GOT3 (cell line): ENCODE results near the gene MACROD2.

Experiments
- DNase-seq: peaks from one replicate; lab custom pipeline; 2025; ENCODE audit warnings: mixed read lengths; lab: John Stamatoyannopoulos, UW

MACROD2 gene

DNA sequence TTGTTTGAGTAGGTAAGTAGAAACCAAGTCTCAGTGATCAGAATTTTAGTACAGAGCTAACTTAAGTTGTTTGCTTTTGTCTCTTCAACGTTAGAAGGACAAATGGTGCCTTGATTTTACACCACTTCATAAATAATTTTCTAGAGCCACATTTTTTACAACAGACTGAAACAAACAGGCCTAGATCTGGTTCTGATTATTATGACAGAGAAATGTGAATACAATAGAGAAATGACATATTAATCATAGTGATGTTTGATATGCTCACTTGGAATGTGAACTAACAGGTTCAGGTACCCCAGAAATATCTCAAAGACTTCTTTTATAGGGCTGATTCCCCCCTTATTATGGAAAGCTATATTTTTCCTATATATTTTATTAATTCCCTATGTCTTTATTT, 1817.4 kb downstream of the MACROD2 start:
- no peak for DNase-seq

GRCh38 chr20:15814360-15814759, 1819.0 kb downstream of the MACROD2 start:
- no peak for DNase-seq

- no peak for DNase-seq
These were observed 1819.6 kb downstream of the MACROD2 start for GRCh38 chr20:15814911-15815310.

- DNase-seq: no peak
These were observed 1822.0 kb downstream of the MACROD2 start for GRCh38 chr20:15817351-15817750.

DNA sequence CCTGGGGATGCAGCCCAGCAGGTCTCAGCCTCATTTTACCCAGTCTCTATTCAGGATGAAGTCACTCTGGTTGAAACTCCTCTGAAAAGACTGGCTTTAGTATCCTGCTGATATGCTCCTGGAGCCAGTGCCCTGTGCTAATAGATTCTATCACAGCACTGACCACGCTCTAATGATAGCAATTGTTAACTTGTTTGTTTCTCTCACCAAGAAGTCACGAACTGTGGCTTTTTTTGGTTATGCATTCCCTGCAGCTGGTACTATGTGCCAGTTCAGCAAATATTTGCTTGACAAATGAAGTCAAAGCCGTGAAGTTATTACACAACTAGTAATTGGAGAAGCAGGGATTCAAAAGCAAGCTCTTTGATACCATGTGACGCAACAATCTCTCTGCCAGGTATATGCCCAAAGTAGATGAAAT, 1823.3 kb downstream of the MACROD2 start:
- no peak for DNase-seq

DNA sequence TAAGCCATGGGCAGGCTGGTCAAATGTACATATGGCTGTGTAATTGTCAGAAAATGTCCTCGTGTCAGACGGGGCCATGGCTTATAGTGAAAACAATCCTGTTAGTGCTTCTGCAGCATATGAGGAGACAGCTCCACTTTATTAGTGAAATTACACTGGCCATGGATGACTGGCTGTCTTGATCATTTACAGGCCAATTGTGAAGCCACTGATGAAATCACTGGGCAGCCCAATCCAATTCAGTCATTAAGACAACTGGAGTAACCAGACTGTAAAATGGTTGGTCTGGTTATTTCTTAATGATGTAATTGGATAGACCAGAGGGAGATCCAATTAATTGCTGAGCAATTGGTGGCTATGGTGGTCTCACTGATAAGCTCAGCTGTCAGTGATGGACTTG, 1828.4 kb downstream of the MACROD2 start:
- DNase-seq: no peak

DNA sequence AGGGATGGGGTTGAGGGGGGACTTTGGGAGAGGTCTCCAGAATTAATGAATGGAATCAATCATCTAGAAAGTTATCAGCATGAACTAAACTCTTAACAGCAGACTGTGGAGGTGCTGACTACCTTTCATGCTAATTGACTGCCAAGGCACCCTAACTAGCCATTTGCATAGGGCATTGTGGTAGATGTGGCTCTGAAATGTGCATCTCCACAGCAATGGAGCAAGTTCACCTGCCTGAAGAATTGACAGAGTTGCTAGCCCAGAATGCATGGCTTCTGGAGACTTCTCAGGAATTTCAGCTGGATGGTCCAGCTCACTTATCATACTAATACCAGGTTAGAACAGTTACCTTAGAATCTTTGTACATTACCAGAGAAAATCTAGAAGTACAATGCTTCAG, 1832.3 kb downstream of the MACROD2 start:
- DNase-seq: no peak

GRCh38 chr20:15831201-15831600, 1835.9 kb downstream of the MACROD2 start:
- no peak for DNase-seq

- DNase-seq: no peak
These were observed 1837.2 kb downstream of the MACROD2 start for GRCh38 chr20:15832512-15832911.

DNA sequence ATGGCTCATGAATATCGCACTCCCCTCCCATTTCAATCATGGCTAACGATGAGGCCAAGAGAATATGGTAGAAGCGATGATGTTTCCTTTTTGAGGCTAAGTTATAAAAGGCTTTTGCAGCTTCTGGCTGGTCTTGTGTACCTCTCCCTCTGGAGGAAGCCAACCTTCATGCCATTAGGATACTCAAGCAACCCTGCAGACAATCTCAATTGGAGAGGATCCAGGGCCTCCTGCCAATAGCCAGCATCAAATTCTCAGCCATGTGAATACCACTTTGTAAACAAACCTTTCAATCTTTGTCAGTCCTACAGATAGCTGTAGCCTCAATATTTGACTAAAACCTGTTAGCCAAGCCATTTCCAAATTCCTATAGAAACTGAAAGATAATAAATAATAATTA, 1839.5 kb downstream of the MACROD2 start:
- no peak for DNase-seq

- DNase-seq: no peak
These were observed 1840.5 kb downstream of the MACROD2 start for GRCh38 chr20:15835811-15836210.

GRCh38 chr20:15836634-15837033, 1841.3 kb downstream of the MACROD2 start:
- DNase-seq: no peak

DNA sequence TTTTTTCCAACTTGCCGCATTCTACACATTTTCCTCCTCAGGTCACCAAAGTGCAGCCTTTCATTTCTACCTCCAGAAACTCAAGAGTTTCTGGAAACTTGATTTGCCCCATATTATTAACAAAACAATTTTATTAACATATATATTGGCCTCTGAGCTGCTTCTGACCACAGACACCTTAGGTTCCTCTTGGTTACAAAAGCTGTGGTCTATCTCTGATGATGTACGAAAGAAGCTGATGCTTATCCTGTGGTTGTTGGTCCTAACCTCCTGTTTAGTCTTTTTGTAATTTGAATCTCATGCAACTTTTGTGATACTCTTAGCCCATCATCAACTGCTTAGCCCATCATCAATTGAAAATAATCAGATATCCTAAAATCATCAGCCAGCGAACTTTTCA, 1842.2 kb downstream of the MACROD2 start:
- DNase-seq: no peak

DNA sequence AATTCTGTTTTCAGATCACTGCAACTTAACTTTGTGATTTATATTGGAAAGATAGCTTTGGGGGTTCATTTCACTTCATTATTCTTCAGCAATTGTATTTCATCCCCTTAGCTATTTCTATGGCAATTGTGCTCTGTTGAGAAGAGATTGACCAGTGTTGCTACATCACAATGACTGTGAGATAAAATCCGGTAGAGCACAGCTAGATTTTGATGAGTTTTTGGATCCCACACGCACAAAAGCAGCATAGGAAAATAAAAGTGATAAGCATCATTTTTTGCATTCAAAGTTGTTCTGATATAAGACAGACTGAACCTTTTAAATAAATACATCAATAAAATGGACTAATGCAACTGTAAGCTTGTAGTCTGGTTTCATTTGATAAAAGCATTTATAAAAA, 1843.2 kb downstream of the MACROD2 start:
- DNase-seq: no peak

DNA sequence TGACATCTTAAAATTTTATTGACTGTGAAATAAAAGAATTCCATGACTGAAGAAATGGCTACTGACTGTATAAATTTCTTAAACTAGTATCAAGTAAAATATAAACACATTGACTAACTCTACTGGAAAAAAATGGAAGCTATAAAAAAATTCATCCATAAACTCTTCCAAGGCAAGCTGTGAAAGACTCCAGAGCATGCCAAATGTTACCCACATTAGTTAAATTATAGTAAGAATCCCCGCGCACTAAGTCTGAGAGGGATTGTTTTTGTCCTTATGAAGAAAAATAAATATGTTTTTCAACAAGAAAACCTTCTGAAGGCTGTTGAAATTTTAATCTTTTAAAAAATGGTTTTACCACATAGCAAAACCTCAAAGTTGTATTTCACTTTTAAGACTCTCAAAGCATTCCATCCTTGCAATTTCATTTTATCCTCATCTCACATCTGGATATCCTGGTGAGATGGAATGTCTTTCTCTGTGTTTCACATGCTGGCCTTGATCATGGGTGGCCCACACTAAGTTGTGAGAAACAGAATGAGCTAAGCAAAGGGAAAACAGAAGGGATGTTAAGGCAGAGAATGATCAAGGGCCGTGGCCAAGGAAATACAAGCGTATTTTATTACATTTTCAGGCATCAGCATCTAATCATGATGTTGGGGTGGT, 1845.5 kb downstream of the MACROD2 start:
- no peak for DNase-seq

DNA sequence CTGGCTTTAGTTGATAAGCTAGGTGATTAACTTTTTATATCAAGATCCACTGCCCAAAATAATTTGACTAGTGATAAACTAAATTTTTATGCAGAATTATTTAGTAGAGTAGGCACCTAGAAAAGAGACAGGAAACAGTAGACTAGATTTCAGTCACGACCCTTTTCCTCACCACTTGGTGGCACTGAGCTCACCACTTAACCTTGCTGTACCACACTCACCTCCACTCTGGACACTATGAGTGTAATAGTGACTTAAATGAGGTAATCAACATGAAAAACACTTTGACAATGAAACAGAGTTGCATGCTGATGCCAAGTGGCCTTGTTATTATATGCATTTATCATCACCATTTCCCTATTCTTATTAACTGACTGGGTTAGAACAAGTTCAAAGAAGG, 1847.6 kb downstream of the MACROD2 start:
- DNase-seq: no peak

DNA sequence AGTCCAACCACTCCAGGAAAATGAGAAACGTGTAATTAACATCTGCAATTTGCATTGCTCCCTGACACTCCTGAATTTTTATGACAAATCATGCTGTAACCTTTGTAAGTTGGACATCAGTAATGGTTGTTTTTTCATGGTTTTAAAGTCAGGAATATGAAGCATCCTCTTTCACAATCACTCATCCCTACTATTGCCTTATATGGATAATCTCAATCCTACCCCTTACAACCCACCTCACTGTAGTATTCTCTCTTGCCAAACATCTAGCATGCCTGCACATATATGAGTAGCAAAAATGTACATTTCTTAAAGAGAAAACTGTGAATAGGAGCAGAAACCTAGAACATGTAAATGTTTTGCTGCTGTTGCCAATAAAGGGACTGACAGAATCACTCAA, 1848.5 kb downstream of the MACROD2 start:
- DNase-seq: no peak

DNA sequence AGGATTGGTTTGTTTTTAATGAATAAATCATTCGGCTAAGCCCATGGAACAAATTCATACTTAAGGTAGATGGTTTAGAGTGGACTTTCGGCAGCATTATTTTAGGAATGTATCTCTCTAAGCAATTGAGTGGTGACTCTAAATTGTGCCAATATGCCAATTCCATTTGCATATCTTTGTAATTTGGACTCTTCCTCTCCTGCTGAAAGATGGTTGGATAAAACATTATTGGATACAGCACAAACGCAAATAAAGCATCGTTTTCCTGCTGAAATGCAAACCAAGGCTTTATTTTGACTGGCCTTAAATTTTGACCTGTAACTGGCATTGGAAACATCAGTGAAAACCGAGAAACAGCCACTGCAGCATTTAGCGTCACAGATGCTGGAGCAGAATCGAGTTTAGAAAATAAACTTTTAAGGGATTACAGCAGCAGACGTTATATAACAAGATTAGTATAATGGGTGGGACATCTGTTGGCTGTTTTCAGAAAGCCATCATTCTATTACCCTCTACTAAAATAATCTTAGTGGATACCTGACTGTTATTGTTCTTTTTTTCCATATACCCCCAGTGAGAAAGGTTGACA, 1852.0 kb downstream of the MACROD2 start:
- DNase-seq: no peak

GRCh38 chr20:15848126-15848525, 1852.8 kb downstream of the MACROD2 start:
- no peak for DNase-seq

DNA sequence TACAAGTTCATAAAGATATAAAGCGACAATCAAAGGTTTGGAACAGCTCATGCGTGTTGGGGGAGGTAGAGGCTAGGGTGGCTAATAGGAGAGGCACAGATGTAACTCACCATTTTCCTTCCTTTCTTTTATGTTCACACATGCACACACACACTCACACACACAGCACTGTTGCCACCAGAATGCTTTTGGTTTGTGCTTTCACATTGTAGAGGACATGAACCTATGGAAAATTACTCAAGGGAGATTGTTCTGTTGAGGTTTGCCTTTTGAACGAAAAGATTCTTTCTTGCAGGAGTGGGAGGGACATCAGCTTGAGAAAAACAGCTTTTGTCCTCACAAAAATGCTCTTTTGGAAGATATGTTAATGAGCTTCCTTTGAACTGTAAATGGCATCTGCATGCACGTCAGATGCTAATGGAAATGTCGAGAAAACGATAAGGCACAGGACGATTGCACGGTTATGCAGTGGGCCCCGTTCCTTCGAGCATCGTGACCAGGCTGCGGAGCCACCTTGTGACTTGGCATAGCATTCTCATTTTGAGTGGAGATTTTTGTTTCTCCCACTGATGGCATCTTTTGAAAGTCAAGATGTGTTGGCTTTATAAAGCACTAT, 1853.8 kb downstream of the MACROD2 start:
- no peak for DNase-seq

DNA sequence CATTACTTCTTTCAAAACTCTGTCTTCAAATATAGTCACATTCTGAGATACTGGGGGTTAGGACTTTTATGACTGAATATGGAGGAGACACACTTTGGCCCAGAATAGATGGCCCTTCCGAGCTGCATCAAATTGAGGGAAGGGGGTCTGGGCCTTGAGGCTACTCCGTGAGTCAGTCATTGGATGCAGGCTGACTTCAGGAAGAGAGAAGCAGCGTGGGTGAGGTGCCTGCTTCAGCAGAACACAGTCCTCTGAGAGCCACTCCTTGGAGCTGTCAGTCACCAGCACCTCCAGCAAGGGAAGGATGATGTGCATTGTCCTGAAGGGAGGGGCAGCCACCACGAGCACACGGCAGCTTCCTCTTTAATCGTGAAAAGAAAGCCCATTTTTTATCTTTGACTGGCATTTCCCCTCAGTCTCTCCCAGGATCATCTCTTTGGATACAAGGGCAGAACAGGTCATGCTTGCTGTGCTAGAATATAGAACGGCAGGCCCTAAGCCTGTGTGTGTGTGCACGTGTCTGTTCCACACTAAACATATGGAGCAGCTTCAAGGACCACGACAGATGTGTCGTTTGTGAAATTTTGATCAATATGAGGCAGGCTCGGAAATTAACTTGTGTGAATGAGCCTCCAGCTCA, 1856.4 kb downstream of the MACROD2 start:
- DNase-seq: no peak

DNA sequence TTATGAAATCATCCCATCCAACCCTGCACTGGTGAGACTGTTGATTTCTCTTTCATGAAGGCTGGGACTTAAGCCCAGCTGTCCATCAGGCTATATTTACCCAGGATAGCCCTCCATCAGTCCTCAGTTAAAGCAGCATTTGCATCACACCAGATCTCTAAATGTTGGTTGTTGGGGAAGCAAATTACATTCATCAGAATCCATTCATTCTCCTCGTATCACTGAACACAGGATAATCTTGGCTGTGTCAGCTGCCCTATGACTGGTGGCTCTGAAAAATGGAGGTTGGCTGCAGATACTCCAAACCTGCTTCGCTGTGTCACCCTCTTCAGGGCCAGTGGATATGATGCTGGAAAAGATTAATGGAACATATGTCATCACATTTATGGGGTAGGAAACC, 1859.6 kb downstream of the MACROD2 start:
- no peak for DNase-seq

DNA sequence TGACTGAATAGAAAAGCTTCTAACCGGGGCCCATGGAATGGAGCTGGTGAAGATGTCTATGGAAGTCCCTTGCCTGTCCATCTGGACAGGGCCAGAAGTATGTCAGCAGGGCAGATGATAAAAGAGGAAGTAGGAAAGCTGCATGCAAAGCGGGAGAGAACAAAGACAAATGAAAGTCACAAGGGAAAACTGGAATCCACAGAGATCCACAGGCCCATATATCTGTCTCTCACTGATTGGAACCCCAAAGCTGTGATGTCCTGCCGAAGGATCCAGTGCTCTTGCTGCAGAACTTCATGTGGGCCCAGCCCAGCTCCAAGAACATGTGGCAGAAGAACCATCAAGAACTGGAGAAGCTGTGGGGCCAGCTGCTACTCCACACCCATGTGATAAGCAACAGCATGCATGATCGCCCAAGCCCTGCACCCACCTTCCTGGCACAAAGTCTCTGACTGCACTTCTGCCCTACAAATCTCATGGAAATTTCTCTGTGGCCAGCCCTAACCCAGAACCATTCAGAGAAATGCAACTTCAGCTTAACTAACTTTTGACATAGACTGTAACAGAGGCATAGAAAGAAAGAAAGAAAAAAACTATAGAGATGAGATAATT, 1862.0 kb downstream of the MACROD2 start:
- no peak for DNase-seq
